ENCODE results near the gene CCDC60.

Gene CCDC60

DNA sequence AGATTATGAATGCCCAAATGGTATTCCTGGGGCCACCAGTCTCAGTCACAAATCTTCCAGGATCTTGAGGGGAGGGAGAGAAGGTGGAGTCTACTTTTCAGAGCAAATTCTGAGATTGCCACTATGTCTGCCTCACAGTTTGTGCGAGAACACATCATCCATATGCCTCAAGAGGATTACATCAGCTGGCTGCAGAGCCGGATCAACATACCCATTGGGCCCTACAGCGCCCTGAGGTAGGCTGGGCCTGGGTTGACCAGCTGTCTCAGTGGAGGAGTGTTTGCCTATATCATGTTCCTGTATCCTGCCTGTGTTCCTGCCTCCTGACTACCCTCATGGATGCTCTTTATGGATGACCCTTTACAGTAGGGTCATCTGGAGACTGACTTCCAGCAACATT, 205.9 kb downstream of the CCDC60 start:
- no peak for DNase-seq (ENCODE audit: low spot score)

DNA sequence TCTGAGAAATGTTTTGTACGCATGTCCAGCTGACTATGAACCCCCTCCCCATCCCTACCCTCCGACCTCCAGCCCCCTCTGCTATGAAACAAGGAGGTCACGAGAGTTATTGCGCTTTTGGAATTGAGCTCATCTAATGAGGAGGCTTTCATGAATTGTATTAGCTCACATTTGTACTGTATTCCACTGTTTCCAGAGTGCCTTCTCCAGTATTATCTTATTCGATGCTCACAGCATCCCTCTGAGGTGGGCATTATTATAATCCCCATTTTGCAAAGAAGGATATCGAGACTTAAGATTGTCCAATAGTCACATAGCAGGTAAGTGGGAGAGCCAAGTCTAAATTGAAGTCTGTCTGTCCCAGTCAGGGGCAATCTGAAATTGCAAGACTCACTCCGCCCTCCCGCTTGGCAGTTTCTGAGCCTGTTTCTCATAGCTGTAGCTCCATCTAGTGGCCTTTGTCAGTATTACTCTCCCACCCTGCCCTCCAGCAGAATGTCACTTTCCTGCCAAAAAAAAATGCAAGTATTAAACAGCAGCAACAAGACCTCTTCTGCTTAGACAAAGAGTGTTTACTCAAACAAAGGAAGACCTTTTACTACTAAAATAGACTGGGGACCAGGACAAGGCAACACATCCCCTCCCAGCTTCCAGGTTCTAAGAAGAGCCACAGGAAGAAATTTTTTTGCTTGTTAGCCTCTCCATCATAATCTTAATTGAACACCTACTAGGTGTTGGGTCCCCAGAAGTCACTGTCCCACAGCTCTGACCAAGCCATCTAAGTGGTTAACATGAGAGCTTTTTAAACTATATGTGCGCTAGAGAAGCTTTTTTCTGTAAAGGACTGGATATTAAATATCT, 210.5 kb downstream of the CCDC60 start:
- peak; percentile 84 for DNase-seq (ENCODE audit: low spot score)

DNA sequence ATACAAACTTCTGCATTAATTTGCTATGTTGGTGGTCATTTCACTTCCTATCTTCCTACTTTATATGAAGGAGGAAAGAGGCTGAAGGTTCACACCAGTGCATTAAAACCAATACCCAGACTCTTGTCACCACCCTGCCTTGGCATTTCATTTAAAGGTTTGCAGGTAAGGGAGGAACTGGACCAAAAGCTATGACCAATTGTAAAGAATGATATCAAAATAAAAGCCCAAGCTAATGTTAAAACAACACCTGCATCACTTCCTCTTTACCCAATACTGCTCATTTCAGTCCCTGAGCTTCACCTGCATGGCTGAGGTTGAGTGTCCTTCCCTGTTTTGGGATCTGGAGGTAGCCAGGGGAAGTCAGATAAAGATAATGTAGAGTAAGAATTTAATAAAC, 211.8 kb downstream of the CCDC60 start:
- DNase-seq (ENCODE audit: low spot score) = no peak

GRCh38 chr12:119547001-119547400, 212.5 kb downstream of the CCDC60 start:
- no peak for DNase-seq (ENCODE audit: low spot score)

GRCh38 chr12:119556854-119557253, 222.3 kb downstream of the CCDC60 start:
- DNase-seq (ENCODE audit: low spot score) = no peak

GRCh38 chr12:119565404-119565803, 230.9 kb downstream of the CCDC60 start:
- DNase-seq (ENCODE audit: low spot score) = no peak

DNA sequence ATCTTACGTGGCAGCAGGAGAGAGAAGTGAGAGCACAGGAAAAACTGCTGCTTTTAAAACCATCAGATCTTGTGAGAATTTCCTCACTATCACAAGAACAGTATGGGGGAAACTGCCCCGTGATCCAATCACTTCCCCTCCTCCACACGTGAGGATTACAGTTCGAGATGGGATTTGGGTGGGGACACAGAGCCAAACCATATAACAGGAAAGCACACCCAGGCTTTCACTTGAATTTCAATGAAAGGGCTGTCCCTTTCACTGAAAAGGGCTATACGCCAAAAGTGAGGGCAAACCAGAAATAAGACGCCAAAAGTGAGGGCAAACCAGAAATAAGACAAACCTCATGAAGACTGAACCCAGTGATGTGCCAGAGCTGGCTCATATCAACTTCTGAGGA, 236.2 kb downstream of the CCDC60 start:
- DNase-seq (ENCODE audit: low spot score) = no peak

DNA sequence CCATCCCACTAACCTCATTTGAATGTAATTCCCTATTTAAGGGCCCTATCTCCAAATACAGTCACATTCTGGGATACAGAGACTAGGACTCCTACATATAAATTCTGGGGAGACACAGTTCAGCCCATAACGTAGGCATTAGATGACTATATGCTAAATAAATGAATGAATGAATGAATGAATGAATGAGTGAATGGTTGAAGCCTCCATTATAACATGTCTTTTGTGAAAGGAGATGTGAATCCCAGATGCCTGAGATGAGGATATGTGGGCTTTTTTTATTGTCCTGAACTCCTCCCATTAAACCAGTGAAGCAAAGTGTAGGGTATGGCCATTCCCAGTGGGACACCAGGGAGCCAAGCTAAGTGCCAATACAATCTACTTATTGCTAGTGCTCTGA, 238.6 kb downstream of the CCDC60 start:
- no peak for DNase-seq (ENCODE audit: low spot score)

GRCh38 chr12:119574255-119574654, 239.7 kb downstream of the CCDC60 start:
- DNase-seq (ENCODE audit: low spot score) = no peak

DNA sequence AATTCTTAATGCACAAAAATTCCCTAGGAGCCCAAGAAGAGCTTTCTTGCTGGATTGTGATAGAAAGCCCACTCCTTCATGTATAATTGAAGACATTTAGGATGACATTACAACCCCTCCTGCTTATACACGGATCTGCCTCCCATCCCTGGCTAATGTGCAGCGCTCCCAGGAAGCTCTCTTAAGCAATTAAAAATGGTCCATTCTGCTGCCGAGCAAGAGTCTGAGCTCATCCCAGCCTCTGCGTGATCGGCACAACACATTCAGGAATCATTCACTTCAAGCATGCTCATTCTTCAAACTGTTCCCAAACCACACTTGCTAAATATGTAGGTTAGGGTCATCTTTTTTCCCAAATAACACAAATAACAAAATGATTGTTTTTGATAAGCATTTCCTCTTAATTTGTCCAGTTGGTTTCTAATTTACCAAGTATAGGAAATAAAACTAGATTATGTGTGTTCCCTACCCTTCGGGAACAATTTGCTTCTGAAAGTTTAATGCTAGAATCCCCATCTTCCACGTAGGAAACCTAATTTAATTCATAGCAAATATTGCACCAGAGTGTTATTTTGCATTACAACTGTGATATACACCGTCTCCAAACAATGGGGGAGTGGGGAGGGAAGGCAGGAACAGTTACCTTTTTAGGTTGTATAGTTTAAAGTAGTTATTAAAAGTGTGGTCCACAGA, 241.7 kb downstream of the CCDC60 start:
- DNase-seq (ENCODE audit: low spot score) = no peak

- no peak for DNase-seq (ENCODE audit: low spot score)
These were observed 242.4 kb downstream of the CCDC60 start for GRCh38 chr12:119576915-119577314.

- DNase-seq (ENCODE audit: low spot score) = no peak
These were observed 243.6 kb downstream of the CCDC60 start for GRCh38 chr12:119578112-119578511.

DNA sequence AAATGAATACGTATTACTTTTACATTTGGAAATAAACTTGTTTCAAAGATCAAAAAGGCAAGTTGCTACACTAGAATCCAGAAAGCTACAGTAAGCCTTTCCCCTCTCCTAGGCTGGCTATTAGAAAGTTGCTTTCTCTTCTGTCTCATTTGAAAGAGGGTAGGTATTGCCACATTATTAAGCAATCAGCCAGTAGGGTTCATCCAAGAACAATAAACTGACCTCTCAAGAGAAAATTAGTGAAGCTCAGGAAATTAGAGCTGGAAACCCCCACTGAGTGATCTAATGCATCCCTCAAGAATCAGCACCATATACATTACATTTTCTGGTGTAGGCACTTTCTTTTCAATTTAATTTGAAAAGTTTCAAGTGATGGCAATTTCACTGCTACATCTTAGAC, 254.6 kb downstream of the CCDC60 start:
- DNase-seq (ENCODE audit: low spot score) = no peak

DNA sequence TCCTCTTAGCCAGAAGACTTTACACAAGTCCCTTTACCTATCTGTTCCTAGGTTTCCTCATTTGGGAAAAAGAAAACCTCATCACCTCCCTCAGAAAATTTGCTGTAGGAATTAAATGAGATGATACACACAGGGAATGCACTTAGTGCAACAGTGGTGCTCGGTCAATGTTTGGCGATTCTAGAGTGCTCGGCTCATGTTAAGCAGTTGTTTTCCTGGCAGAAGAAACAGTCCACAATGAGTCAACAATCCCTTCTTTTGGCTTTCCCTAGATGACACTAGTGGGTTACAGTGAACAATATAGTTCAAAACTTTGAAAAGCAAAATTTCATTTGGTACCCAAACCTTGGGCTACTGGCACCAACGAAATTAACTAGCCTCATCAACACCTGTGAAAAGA, 255.1 kb downstream of the CCDC60 start:
- DNase-seq (ENCODE audit: low spot score) = no peak
